H1 (cell line): ENCODE data around the gene LAMP5. TPM values are rescaled to one million over a fixed set of nuclear protein-coding genes. Genes with fewer than 3 reads are reported as not detected.

Source experiments
- BACH1 ChIP-seq: IDR thresholded peaks from 2 replicates; pipeline ENCODE4 v1.6.1; 2012; ENCODE audit warnings: low read length, improper control_type of control experiment
- BCL11A ChIP-seq, 2 experiments: IDR thresholded peaks; one replicate each; pipeline ENCODE4 v1.6.1; 2011; ENCODE audit warnings: low read depth in 2 of 2, low read length in 2 of 2, mild to moderate bottlenecking in 2 of 2
- BRCA1 ChIP-seq: IDR thresholded peaks from 2 replicates; pipeline ENCODE4 v1.6.1; 2012; ENCODE audit warnings: low read depth, low read length, improper control_type of control experiment
- CHD1 ChIP-seq: IDR thresholded peaks from 2 replicates; pipeline ENCODE4 v1.6.1; 2012; ENCODE audit warnings: low read depth, low read length, improper control_type of control experiment
- EP300 ChIP-seq, 2 experiments: IDR thresholded peaks; 1 replicate in 1 of 2; 2 replicates in 1 of 2; pipeline ENCODE4 v1.6.1; 2011 to 2012; ENCODE audit warnings: low read depth in 2 of 2, low read length in 2 of 2, mild to moderate bottlenecking in 2 of 2, borderline replicate concordance in 1 of 2, inconsistent platforms in 1 of 2, moderate library complexity in 1 of 2
- NRF1 ChIP-seq: IDR thresholded peaks from 2 replicates; pipeline ENCODE4 v1.6.1; 2011; ENCODE audit warnings: mild to moderate bottlenecking, low read depth, low read length, improper control_type of control experiment
- PHF8 ChIP-seq: fragments of 200-600 bp; sonication (generic); conservative IDR thresholded peaks from 2 replicates; pipeline ENCODE4 v1.7.1; 2012; ENCODE audit warnings: low read depth, mild to moderate bottlenecking, inconsistent platforms, low read length, moderate library complexity
- RNF2 ChIP-seq: fragments of 200-900, 300-1000 bp; sonication (generic); IDR thresholded peaks from 2 replicates; pipeline ENCODE4 v1.7.1; 2016; ENCODE audit warnings: borderline replicate concordance, low read depth, mild to moderate bottlenecking, antibody characterized with exemption, low read length; ENCODE audit not compliant: poor library complexity, severe bottlenecking; ENCODE audit errors: missing control alignments
- TEAD4 ChIP-seq: IDR thresholded peaks from 2 replicates; pipeline ENCODE4 v1.6.1; 2012; ENCODE audit warnings: low read depth, low read length, inconsistent platforms, mixed read lengths
- YY1 ChIP-seq: IDR thresholded peaks from 2 replicates; pipeline ENCODE4 v1.6.1; 2011; ENCODE audit warnings: low read depth, mild to moderate bottlenecking, low read length
- polyA plus RNA-seq, 7 experiments: library from polyadenylated mRNA; depleted of rRNA in 3 of 7; stranded (reverse) in 5 of 7; unstranded in 2 of 7; fragments of >200 nt in 5 of 7; fragments of 200-250 nt in 2 of 7; gene quantifications; 1 replicate in 5 of 7; 2 replicates in 1 of 7; 4 replicates in 1 of 7; pipeline versions ENCODE4 v1.2.1 to v1.2.3, GENCODE V29; 2011 to 2013; ENCODE audit warnings: missing spikeins in 2 of 7, mixed read lengths in 2 of 7
- total RNA-seq: library from RNA; stranded (reverse); fragmentation: NEBNext Ultra II Directional; extraction: Animal tissue kit (Norgen Biotek cat#: 25700); gene quantifications from 2 replicates; pipeline ENCODE4 v1.2.1, GENCODE V29; 2021
- TF ChIP-seq, protein P1 (sequence below): fragments of 300-600 bp; sonication (generic); IDR thresholded peaks from 2 replicates; pipeline ENCODE4 v1.7.1; 2012; ENCODE audit warnings: low read length, moderate library complexity, mild to moderate bottlenecking, inconsistent platforms; ENCODE audit not compliant: insufficient replicate concordance

Gene LAMP5
- total and polyA plus RNA-seq, 2 of the 8 experiments (the other 6 are each of a cell fraction or from before 2014, with no cell fraction given) = 0.22 to 1.9 TPM

- TF ChIP-seq, protein P1, sequence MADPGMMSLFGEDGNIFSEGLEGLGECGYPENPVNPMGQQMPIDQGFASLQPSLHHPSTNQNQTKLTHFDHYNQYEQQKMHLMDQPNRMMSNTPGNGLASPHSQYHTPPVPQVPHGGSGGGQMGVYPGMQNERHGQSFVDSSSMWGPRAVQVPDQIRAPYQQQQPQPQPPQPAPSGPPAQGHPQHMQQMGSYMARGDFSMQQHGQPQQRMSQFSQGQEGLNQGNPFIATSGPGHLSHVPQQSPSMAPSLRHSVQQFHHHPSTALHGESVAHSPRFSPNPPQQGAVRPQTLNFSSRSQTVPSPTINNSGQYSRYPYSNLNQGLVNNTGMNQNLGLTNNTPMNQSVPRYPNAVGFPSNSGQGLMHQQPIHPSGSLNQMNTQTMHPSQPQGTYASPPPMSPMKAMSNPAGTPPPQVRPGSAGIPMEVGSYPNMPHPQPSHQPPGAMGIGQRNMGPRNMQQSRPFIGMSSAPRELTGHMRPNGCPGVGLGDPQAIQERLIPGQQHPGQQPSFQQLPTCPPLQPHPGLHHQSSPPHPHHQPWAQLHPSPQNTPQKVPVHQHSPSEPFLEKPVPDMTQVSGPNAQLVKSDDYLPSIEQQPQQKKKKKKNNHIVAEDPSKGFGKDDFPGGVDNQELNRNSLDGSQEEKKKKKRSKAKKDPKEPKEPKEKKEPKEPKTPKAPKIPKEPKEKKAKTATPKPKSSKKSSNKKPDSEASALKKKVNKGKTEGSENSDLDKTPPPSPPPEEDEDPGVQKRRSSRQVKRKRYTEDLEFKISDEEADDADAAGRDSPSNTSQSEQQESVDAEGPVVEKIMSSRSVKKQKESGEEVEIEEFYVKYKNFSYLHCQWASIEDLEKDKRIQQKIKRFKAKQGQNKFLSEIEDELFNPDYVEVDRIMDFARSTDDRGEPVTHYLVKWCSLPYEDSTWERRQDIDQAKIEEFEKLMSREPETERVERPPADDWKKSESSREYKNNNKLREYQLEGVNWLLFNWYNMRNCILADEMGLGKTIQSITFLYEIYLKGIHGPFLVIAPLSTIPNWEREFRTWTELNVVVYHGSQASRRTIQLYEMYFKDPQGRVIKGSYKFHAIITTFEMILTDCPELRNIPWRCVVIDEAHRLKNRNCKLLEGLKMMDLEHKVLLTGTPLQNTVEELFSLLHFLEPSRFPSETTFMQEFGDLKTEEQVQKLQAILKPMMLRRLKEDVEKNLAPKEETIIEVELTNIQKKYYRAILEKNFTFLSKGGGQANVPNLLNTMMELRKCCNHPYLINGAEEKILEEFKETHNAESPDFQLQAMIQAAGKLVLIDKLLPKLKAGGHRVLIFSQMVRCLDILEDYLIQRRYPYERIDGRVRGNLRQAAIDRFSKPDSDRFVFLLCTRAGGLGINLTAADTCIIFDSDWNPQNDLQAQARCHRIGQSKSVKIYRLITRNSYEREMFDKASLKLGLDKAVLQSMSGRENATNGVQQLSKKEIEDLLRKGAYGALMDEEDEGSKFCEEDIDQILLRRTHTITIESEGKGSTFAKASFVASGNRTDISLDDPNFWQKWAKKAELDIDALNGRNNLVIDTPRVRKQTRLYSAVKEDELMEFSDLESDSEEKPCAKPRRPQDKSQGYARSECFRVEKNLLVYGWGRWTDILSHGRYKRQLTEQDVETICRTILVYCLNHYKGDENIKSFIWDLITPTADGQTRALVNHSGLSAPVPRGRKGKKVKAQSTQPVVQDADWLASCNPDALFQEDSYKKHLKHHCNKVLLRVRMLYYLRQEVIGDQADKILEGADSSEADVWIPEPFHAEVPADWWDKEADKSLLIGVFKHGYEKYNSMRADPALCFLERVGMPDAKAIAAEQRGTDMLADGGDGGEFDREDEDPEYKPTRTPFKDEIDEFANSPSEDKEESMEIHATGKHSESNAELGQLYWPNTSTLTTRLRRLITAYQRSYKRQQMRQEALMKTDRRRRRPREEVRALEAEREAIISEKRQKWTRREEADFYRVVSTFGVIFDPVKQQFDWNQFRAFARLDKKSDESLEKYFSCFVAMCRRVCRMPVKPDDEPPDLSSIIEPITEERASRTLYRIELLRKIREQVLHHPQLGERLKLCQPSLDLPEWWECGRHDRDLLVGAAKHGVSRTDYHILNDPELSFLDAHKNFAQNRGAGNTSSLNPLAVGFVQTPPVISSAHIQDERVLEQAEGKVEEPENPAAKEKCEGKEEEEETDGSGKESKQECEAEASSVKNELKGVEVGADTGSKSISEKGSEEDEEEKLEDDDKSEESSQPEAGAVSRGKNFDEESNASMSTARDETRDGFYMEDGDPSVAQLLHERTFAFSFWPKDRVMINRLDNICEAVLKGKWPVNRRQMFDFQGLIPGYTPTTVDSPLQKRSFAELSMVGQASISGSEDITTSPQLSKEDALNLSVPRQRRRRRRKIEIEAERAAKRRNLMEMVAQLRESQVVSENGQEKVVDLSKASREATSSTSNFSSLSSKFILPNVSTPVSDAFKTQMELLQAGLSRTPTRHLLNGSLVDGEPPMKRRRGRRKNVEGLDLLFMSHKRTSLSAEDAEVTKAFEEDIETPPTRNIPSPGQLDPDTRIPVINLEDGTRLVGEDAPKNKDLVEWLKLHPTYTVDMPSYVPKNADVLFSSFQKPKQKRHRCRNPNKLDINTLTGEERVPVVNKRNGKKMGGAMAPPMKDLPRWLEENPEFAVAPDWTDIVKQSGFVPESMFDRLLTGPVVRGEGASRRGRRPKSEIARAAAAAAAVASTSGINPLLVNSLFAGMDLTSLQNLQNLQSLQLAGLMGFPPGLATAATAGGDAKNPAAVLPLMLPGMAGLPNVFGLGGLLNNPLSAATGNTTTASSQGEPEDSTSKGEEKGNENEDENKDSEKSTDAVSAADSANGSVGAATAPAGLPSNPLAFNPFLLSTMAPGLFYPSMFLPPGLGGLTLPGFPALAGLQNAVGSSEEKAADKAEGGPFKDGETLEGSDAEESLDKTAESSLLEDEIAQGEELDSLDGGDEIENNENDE = no peak
- no peak for TF ChIP-seq EP300 (IDR thresholded peaks at IDR 0.05; ENCODE audit: borderline replicate concordance in 1 of 2, low read depth in 2 of 2, low read length in 2 of 2)
- TF ChIP-seq RNF2 = no peak
- no peak for TF ChIP-seq NRF1
- TF ChIP-seq BCL11A (IDR thresholded peaks at IDR 0.05; ENCODE audit: low read depth in 2 of 2, low read length in 2 of 2) = no peak
- TF ChIP-seq BRCA1 = no peak
- no peak for TF ChIP-seq BACH1
- no peak for TF ChIP-seq TEAD4
- no peak for TF ChIP-seq PHF8
- no peak for TF ChIP-seq YY1
- no peak for TF ChIP-seq CHD1
Measured at GRCh38 chr20:9557411-9557810, 43.0 kb downstream of the LAMP5 start (continued).
